Liver (tissue), 9 donors: ENCODE measurements around the gene ALDH16A1. TPM values are rescaled to one million over a fixed set of nuclear protein-coding genes. Genes with fewer than 3 reads are reported as not detected.

Experiments used
- DNase-seq: peaks from one replicate; pipeline ENCODE4 v3.0.0-alpha.2; 2017; ENCODE audit warnings: low spot score
- H3K27ac ChIP-seq, 2 donors: one replicate each; pipeline ENCODE4 v1.7.0; 2013; ENCODE audit warnings: inconsistent platforms in 2 of 2, low read length in 2 of 2, control low read depth in 1 of 2, low read depth in 1 of 2, mild to moderate bottlenecking in 1 of 2
- H3K27me3 ChIP-seq, 4 donors: one replicate each; pipeline versions ENCODE4 v1.6.1 to v1.7.0; 2013; ENCODE audit warnings: low read length in 3 of 4, inconsistent platforms in 1 of 4, mild to moderate bottlenecking in 1 of 4, moderate library complexity in 1 of 4; ENCODE audit not compliant: control insufficient read depth in 4 of 4, insufficient read depth in 4 of 4
- H3K36me3 ChIP-seq, 4 donors: one replicate each; pipeline versions ENCODE4 v1.6.1 to v1.7.0; 2013; ENCODE audit warnings: low read length in 3 of 4, mild to moderate bottlenecking in 3 of 4, low read depth in 1 of 4, moderate library complexity in 1 of 4; ENCODE audit not compliant: control insufficient read depth in 4 of 4, insufficient read depth in 3 of 4
- H3K4me1 ChIP-seq, 4 donors: one replicate each; pipeline versions ENCODE4 v1.6.1 to v1.7.0; 2013; ENCODE audit warnings: low read length in 3 of 4, mild to moderate bottlenecking in 3 of 4, moderate library complexity in 1 of 4; ENCODE audit not compliant: control insufficient read depth in 4 of 4, insufficient read depth in 4 of 4
- H3K4me3 ChIP-seq, 3 donors: one replicate each; pipeline versions ENCODE4 v1.6.1 to v1.7.0; 2013; ENCODE audit warnings: low read length in 3 of 3, control low read depth in 1 of 3, low read depth in 1 of 3, mild to moderate bottlenecking in 1 of 3
- H3K9ac ChIP-seq, 2 donors: one replicate each; pipeline ENCODE4 v1.7.0; 2013; ENCODE audit warnings: low read length in 2 of 2, mild to moderate bottlenecking in 2 of 2, moderate library complexity in 2 of 2, control low read depth in 1 of 2, low read depth in 1 of 2
- H3K9me3 ChIP-seq, 4 donors: one replicate each; pipeline versions ENCODE4 v1.6.1 to v1.7.0; 2013; ENCODE audit warnings: low read length in 3 of 4; ENCODE audit not compliant: control insufficient read depth in 4 of 4
- ATF3 ChIP-seq: IDR thresholded peaks from 2 replicates; pipeline ENCODE4 v1.6.1; 2016; ENCODE audit warnings: antibody characterized with exemption
- CTCF ChIP-seq: fragments of 150-350 bp; IDR thresholded peaks from 2 replicates; pipeline ENCODE4 v1.5.1; 2017; ENCODE audit warnings: improper control_type of control experiment, low read depth, low read length; ENCODE audit not compliant: missing input control
- EGR1 ChIP-seq, 2 donors: IDR thresholded peaks; 2 replicates each; pipeline ENCODE4 v1.6.1; 2016 to 2018; ENCODE audit warnings: antibody characterized with exemption in 2 of 2, low read depth in 2 of 2
- FOXA1 ChIP-seq: IDR thresholded peaks from 2 replicates; pipeline ENCODE4 v1.6.1; 2016; ENCODE audit warnings: antibody characterized with exemption
- GABPA ChIP-seq, 2 donors: IDR thresholded peaks in 1 of 2; conservative IDR thresholded peaks in 1 of 2; 2 replicates each; pipeline ENCODE4 v1.6.1; 2016; ENCODE audit warnings: antibody characterized with exemption in 2 of 2, mild to moderate bottlenecking in 1 of 2, moderate library complexity in 1 of 2
- HNF4G ChIP-seq: IDR thresholded peaks from 2 replicates; pipeline ENCODE4 v1.6.1; 2016; ENCODE audit warnings: antibody characterized with exemption
- RAD21 ChIP-seq, 2 donors: IDR thresholded peaks; 2 replicates each; pipeline ENCODE4 v1.6.1; 2016; ENCODE audit warnings: antibody characterized with exemption in 2 of 2, mild to moderate bottlenecking in 2 of 2
- REST ChIP-seq: IDR thresholded peaks from 2 replicates; pipeline ENCODE4 v1.6.1; 2016; ENCODE audit warnings: antibody characterized with exemption, mild to moderate bottlenecking
- SP1 ChIP-seq: IDR thresholded peaks from 2 replicates; pipeline ENCODE4 v1.6.1; 2018; ENCODE audit warnings: antibody characterized with exemption, mild to moderate bottlenecking
- TAF1 ChIP-seq: conservative IDR thresholded peaks from 2 replicates; pipeline ENCODE4 v1.6.1; 2016; ENCODE audit warnings: antibody characterized with exemption, mild to moderate bottlenecking
- YY1 ChIP-seq: IDR thresholded peaks from 2 replicates; pipeline ENCODE4 v1.6.1; 2016; ENCODE audit warnings: antibody characterized with exemption, mild to moderate bottlenecking
- ZBTB33 ChIP-seq: IDR thresholded peaks from 2 replicates; pipeline ENCODE4 v1.6.1; 2016; ENCODE audit warnings: antibody characterized with exemption
- WGBS: extraction: QIAGEN DNeasy Blood & Tissue Kit; methylation state at CpG from one replicate; pipeline ENCODE4 v1.1.7; 2013; 5-methylcytosine and 5-hydroxymethylcytosine counted together
- polyA plus RNA-seq, 2 donors: library from polyadenylated mRNA; stranded (reverse) in 1 of 2; unstranded in 1 of 2; fragments of 200-250 nt in 1 of 2; fragments of >200 nt in 1 of 2; fragmentation: Nextera tagmentation in 1 of 2; extraction: Ambion mirVana in 1 of 2; gene quantifications; one replicate each; pipeline versions ENCODE4 v1.2.1 to v1.2.3, GENCODE V29; 2013 to 2015
- total RNA-seq, 2 donors: library from RNA; depleted of rRNA; stranded (reverse); fragments of >200 nt; gene quantifications; one replicate each; pipeline ENCODE4 v1.2.3, GENCODE V29; 2014
- donor health status: healthy.
- donor health status: healthy.
- donor health status: healthy.
- donor health status: healthy.
- donor health status: healthy.

Gene ALDH16A1
- total and polyA plus RNA-seq, 4 donors = 5.2 to 35.8 (median 21.5) TPM

GRCh38 chr19:49451430-49452181, 1.4 kb upstream of the ALDH16A1 start, which contains the start of gene PIH1D1 (continued):
- peak; percentile 99 for TF ChIP-seq ZBTB33

- peak overlapping the region; percentile 53 to 78 (median 75) for H3K4me3 ChIP-seq
- H3K9ac ChIP-seq = peak overlapping the region; percentile 24 to 80
- H3K27me3 ChIP-seq = no peaks in the 10 kb centered on the region
- TF ChIP-seq REST (no peak), TAF1 (no peak), FOXA1 (no peak), HNF4G (no peak), GABPA (IDR thresholded peaks at IDR 0.05 in 1 of 2, conservative IDR thresholded peaks at IDR 0.05 in 1 of 2) (no peak), EGR1 (IDR thresholded peaks at IDR 0.05; ENCODE audit: low read depth in 2 of 2) (no peak), ATF3 (no peak), YY1 (no peak), RAD21 (IDR thresholded peaks at IDR 0.05) (no peak), CTCF (no peak), SP1 (no peak)
- H3K9me3 ChIP-seq = no peaks in the 10 kb centered on the region
- H3K27ac ChIP-seq = peak overlapping the region; percentile 90 to 95
- no peak for DNase-seq
- peaks cover 0 to 22% (median 10%) of the 10 kb centered on the region in 4 donors for H3K4me1 ChIP-seq
- H3K36me3 ChIP-seq = peaks cover 0 to 5% (median 2%) of the 10 kb centered on the region in 4 donors
- WGBS = 52% methylated on average over 10 of the region's 10 CpGs
These were observed 774 bp downstream of the ALDH16A1 start for GRCh38 chr19:49453757-49454240.
